CD1c-positive myeloid dendritic cell (primary cell): ENCODE data around the gene ACVRL1.

Experiments
- DNase-seq: peaks from one replicate; pipeline ENCODE4 v3.0.0-alpha.2; 2016; ENCODE audit errors: extremely low spot score

The ACVRL1 gene

GRCh38 chr12:51898506-51898905, 8.8 kb upstream of the ACVRL1 start:
- no peak for DNase-seq

- peak; percentile 77 for DNase-seq
Observed at GRCh38 chr12:51898937-51899336, 8.4 kb upstream of the ACVRL1 start.

- no peak for DNase-seq
Observed at GRCh38 chr12:51900323-51900889, 6.9 kb upstream of the ACVRL1 start.

GRCh38 chr12:51901121-51901817, 6.0 kb upstream of the ACVRL1 start:
- DNase-seq = peak; percentile 59

- DNase-seq = no peak
Observed at GRCh38 chr12:51901881-51902280, 5.4 kb upstream of the ACVRL1 start.

- peak; percentile 55 for DNase-seq
Observed at GRCh38 chr12:51904951-51905470, 2.3 kb upstream of the ACVRL1 start.

- peak; percentile 72 for DNase-seq
Observed at GRCh38 chr12:51905471-51906429, 1.6 kb upstream of the ACVRL1 start.

- no peak for DNase-seq
Observed at GRCh38 chr12:51906430-51907082, 748 bp upstream of the ACVRL1 start.

GRCh38 chr12:51907856-51908425, 637 bp downstream of the ACVRL1 start:
- DNase-seq = no peak

- DNase-seq = no peak
Observed at GRCh38 chr12:51908876-51909592, 1.7 kb downstream of the ACVRL1 start.

GRCh38 chr12:51910168-51910567, 2.9 kb downstream of the ACVRL1 start:
- no peak for DNase-seq

GRCh38 chr12:51910691-51911090, 3.4 kb downstream of the ACVRL1 start:
- DNase-seq = no peak

GRCh38 chr12:51911307-51911706, 4.0 kb downstream of the ACVRL1 start:
- DNase-seq = peak; percentile 86

- peak; percentile 88 for DNase-seq
Observed at GRCh38 chr12:51911788-51912711, 4.7 kb downstream of the ACVRL1 start.

- DNase-seq = no peak
Observed at GRCh38 chr12:51913071-51914033, 6.0 kb downstream of the ACVRL1 start.

- no peak for DNase-seq
Observed at GRCh38 chr12:51914034-51914923, 7.0 kb downstream of the ACVRL1 start.

- DNase-seq = no peak
Observed at GRCh38 chr12:51915003-51915625, 7.8 kb downstream of the ACVRL1 start.
